WTC11 (cell line): ENCODE results near the gene TNRC18. TPM values are rescaled to one million over a fixed set of nuclear protein-coding genes. Genes with fewer than 3 reads are reported as not detected.

ENCODE experiments used
- ATAC-seq: fragments of 200-7000 bp; cut with Tn5 transposase; 2 replicates; pipeline ENCODE4 v1.10.0; 2021; ENCODE audit warnings: mild to moderate bottlenecking, moderate library complexity
- CTCF ChIA-PET: fragments of 300-600 bp; sonication (Branson Sonifier 250); formaldehyde crosslinking; loops from one replicate; lab custom pipeline; 2021; ENCODE audit warnings: antibody characterized with exemption; lab: Charles Lee
- POLR2A ChIA-PET: fragments of 350-600 bp; sonication (Branson Sonifier 250); formaldehyde crosslinking; loops from one replicate; lab custom pipeline; 2021; ENCODE audit warnings: antibody characterized with exemption; lab: Charles Lee
- DNase-seq: peaks from one replicate; pipeline ENCODE4 v3.0.0; 2021; ENCODE audit warnings: low spot score
- H3K27ac Mint-ChIP-seq: 2 replicates; pipeline ENCODE4 v1.8.0; 2021; ENCODE audit warnings: mixed read lengths
- H3K27me3 Mint-ChIP-seq: 2 replicates; pipeline ENCODE4 v1.8.0; 2021; ENCODE audit warnings: low read depth, mild to moderate bottlenecking, moderate library complexity, mixed read lengths
- H3K36me3 Mint-ChIP-seq: 2 replicates; pipeline ENCODE4 v1.8.0; 2021; ENCODE audit warnings: mixed read lengths
- H3K4me1 Mint-ChIP-seq: 2 replicates; pipeline ENCODE4 v1.8.0; 2022; ENCODE audit warnings: mixed read lengths
- H3K4me3 Mint-ChIP-seq: 2 replicates; pipeline ENCODE4 v1.8.0; 2021; ENCODE audit warnings: mild to moderate bottlenecking, moderate library complexity, mixed read lengths
- H3K9me3 Mint-ChIP-seq: 2 replicates; pipeline ENCODE4 v1.8.0; 2021; ENCODE audit warnings: mixed read lengths
- ATF2 ChIP-seq: sonication (generic); formaldehyde crosslinking; IDR thresholded peaks from 2 replicates; pipeline ENCODE4 v1.8.1; 2022; ENCODE audit warnings: low read depth, missing genetic modification reagents, borderline replicate concordance
- CDX4 ChIP-seq: fragments of 250-450 bp; sonication (Bioruptor Pico); IDR thresholded peaks from 2 replicates; pipeline ENCODE4 v1.9.0; 2021; ENCODE audit warnings: moderate library complexity, mild to moderate bottlenecking, inconsistent platforms, borderline replicate concordance
- CREM ChIP-seq: sonication (generic); formaldehyde crosslinking; IDR thresholded peaks from 2 replicates; pipeline ENCODE4 v1.8.1; 2022; ENCODE audit warnings: mild to moderate bottlenecking, missing genetic modification reagents, moderate library complexity
- E2F1 ChIP-seq: sonication (generic); formaldehyde crosslinking; IDR thresholded peaks from 2 replicates; pipeline ENCODE4 v1.8.0; 2022; ENCODE audit warnings: mild to moderate bottlenecking, missing genetic modification reagents
- E2F5 ChIP-seq: sonication (generic); formaldehyde crosslinking; IDR thresholded peaks from 2 replicates; pipeline ENCODE4 v1.8.1; 2022; ENCODE audit warnings: mild to moderate bottlenecking, moderate library complexity, missing genetic modification reagents
- ELF4 ChIP-seq: sonication (generic); formaldehyde crosslinking; IDR thresholded peaks from 2 replicates; pipeline ENCODE4 v1.8.1; 2022; ENCODE audit warnings: low read depth, mild to moderate bottlenecking, moderate library complexity, missing genetic modification reagents
- ETV6 ChIP-seq: sonication (generic); formaldehyde crosslinking; IDR thresholded peaks from 2 replicates; pipeline ENCODE4 v1.8.1; 2022; ENCODE audit warnings: mild to moderate bottlenecking, missing genetic modification reagents
- FOXJ3 ChIP-seq: sonication (generic); formaldehyde crosslinking; IDR thresholded peaks from 2 replicates; pipeline ENCODE4 v1.9.0; 2021; ENCODE audit warnings: missing genetic modification reagents, mild to moderate bottlenecking, borderline replicate concordance
- GTF2I ChIP-seq: fragments of 250-450 bp; sonication (Bioruptor Pico); conservative IDR thresholded peaks from 2 replicates; pipeline ENCODE4 v1.4.0; 2021; ENCODE audit warnings: mild to moderate bottlenecking
- HMGXB4 ChIP-seq: sonication (generic); formaldehyde crosslinking; IDR thresholded peaks from 2 replicates; pipeline ENCODE4 v1.8.1; 2023; ENCODE audit warnings: mild to moderate bottlenecking, moderate library complexity, missing genetic modification reagents
- KAT7 ChIP-seq: sonication (generic); formaldehyde crosslinking; IDR thresholded peaks from 2 replicates; pipeline ENCODE4 v1.8.1; 2023; ENCODE audit warnings: missing genetic modification reagents, mild to moderate bottlenecking, borderline replicate concordance
- NFYB ChIP-seq: sonication (generic); formaldehyde crosslinking; conservative IDR thresholded peaks from 2 replicates; pipeline ENCODE4 v1.8.0; 2022; ENCODE audit warnings: low read depth, missing genetic modification reagents
- NR2C2 ChIP-seq: sonication (generic); formaldehyde crosslinking; IDR thresholded peaks from 2 replicates; pipeline ENCODE4 v1.8.0; 2022; ENCODE audit warnings: mild to moderate bottlenecking, missing genetic modification reagents
- PRRX2 ChIP-seq: fragments of 250-450 bp; sonication (Bioruptor Pico); IDR thresholded peaks from 2 replicates; pipeline ENCODE4 v1.8.0; 2021; ENCODE audit warnings: mild to moderate bottlenecking
- TP53 ChIP-seq: sonication (generic); formaldehyde crosslinking; IDR thresholded peaks from 2 replicates; pipeline ENCODE4 v1.8.1; 2023; ENCODE audit warnings: mild to moderate bottlenecking, missing genetic modification reagents
- ZBTB21 ChIP-seq: sonication (generic); formaldehyde crosslinking; IDR thresholded peaks from 2 replicates; pipeline ENCODE4 v1.8.1; 2023; ENCODE audit warnings: mild to moderate bottlenecking, missing genetic modification reagents, borderline replicate concordance
- ZMAT4 ChIP-seq: fragments of 250-450 bp; sonication (Bioruptor Pico); IDR thresholded peaks from 2 replicates; pipeline ENCODE4 v1.9.0; 2021; ENCODE audit warnings: mild to moderate bottlenecking
- ZNF532 ChIP-seq: fragments of 250-450 bp; sonication (Bioruptor Pico); IDR thresholded peaks from 2 replicates; pipeline ENCODE4 v1.9.0; 2021; ENCODE audit warnings: mild to moderate bottlenecking, borderline replicate concordance
- total RNA-seq: library from RNA; stranded (reverse); gene quantifications from 3 replicates; pipeline ENCODE4 v1.2.3, GENCODE V29; 2021
- TF ChIP-seq, protein P1 (sequence below): sonication (generic); formaldehyde crosslinking; IDR thresholded peaks from 2 replicates; pipeline ENCODE4 v1.8.1; 2022; ENCODE audit warnings: missing genetic modification reagents, borderline replicate concordance
- TF ChIP-seq, protein P2 (sequence below): sonication (generic); formaldehyde crosslinking; IDR thresholded peaks from 2 replicates; pipeline ENCODE4 v1.8.0; 2022; ENCODE audit warnings: mild to moderate bottlenecking, missing genetic modification reagents
- TF ChIP-seq, protein P3 (sequence below): sonication (generic); formaldehyde crosslinking; conservative IDR thresholded peaks from 2 replicates; pipeline ENCODE4 v1.8.1; 2022; ENCODE audit warnings: mild to moderate bottlenecking, missing genetic modification reagents

TNRC18 gene
- total RNA-seq, 1 experiment from 2014 or later: 55.0 TPM

- H3K4me3 Mint-ChIP-seq: no peak overlapping the region
- DNase-seq (no peak), ATAC-seq (no peak)
- H3K27me3 Mint-ChIP-seq: peaks cover 69% of the 10 kb centered on the region
- ChIA-PET POLR2A (no interaction called here), CTCF (interaction anchor here (0.9 to 1.2 kb wide), 4 partner anchors 12 to 191 kb away, joined by 3 to 4 read pairs (median 4); no protein-coding TSS in a partner anchor)
- no peak overlapping the region for H3K27ac Mint-ChIP-seq
- no peak for TF ChIP-seq ETV6 (CRISPR knock-in tag)
- TF ChIP-seq, protein P1, sequence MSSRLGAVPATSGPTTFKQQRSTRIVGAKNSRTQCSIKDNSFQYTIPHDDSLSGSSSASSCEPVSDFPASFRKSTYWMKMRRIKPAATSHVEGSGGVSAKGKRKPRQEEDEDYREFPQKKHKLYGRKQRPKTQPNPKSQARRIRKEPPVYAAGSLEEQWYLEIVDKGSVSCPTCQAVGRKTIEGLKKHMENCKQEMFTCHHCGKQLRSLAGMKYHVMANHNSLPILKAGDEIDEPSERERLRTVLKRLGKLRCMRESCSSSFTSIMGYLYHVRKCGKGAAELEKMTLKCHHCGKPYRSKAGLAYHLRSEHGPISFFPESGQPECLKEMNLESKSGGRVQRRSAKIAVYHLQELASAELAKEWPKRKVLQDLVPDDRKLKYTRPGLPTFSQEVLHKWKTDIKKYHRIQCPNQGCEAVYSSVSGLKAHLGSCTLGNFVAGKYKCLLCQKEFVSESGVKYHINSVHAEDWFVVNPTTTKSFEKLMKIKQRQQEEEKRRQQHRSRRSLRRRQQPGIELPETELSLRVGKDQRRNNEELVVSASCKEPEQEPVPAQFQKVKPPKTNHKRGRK (CRISPR knock-in tag): no peak
- TF ChIP-seq, protein P2, sequence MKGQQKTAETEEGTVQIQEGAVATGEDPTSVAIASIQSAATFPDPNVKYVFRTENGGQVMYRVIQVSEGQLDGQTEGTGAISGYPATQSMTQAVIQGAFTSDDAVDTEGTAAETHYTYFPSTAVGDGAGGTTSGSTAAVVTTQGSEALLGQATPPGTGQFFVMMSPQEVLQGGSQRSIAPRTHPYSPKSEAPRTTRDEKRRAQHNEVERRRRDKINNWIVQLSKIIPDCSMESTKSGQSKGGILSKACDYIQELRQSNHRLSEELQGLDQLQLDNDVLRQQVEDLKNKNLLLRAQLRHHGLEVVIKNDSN: no peak
- no peak for TF ChIP-seq HMGXB4 (CRISPR knock-in tag)
- no peak for TF ChIP-seq CDX4
- no peak for TF ChIP-seq GTF2I (CRISPR knock-in tag)
- no peak for TF ChIP-seq NFYB (CRISPR knock-in tag)
- no peak for TF ChIP-seq ZBTB21 (CRISPR knock-in tag)
- no peak for TF ChIP-seq ATF2 (CRISPR knock-in tag)
- no peak for TF ChIP-seq FOXJ3
- TF ChIP-seq PRRX2: no peak
- TF ChIP-seq NR2C2 (CRISPR knock-in tag): no peak
- no peak for TF ChIP-seq E2F5 (CRISPR knock-in tag)
- TF ChIP-seq ZMAT4 (CRISPR knock-in tag): no peak
- H3K4me1 Mint-ChIP-seq: peaks cover 18% of the 10 kb centered on the region
- peaks cover 16% of the 10 kb centered on the region for H3K36me3 Mint-ChIP-seq
- peaks cover 9% of the 10 kb centered on the region for H3K9me3 Mint-ChIP-seq
These were observed 8.0 kb upstream of the TNRC18 start for GRCh38 chr7:5431560-5432015.

GRCh38 chr7:5430612-5430947, 6.9 kb upstream of the TNRC18 start:
- peaks cover 12% of the 10 kb centered on the region for H3K36me3 Mint-ChIP-seq
- TF ChIP-seq TP53 (CRISPR knock-in tag): no peak
- no peak for TF ChIP-seq E2F1 (CRISPR knock-in tag)
- no peak for TF ChIP-seq CDX4
- TF ChIP-seq ELF4: no peak
- TF ChIP-seq KAT7 (CRISPR knock-in tag): no peak
- TF ChIP-seq CREM (CRISPR knock-in tag): no peak
- TF ChIP-seq ZNF532: no peak
- TF ChIP-seq, protein P3, sequence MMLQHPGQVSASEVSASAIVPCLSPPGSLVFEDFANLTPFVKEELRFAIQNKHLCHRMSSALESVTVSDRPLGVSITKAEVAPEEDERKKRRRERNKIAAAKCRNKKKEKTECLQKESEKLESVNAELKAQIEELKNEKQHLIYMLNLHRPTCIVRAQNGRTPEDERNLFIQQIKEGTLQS (CRISPR knock-in tag): no peak
- DNase-seq: no peak
- no peak overlapping the region for H3K27ac Mint-ChIP-seq
- H3K9me3 Mint-ChIP-seq: peaks cover 9% of the 10 kb centered on the region
- peaks cover 18% of the 10 kb centered on the region for H3K4me1 Mint-ChIP-seq
- H3K4me3 Mint-ChIP-seq: no peak overlapping the region
- peaks cover 69% of the 10 kb centered on the region for H3K27me3 Mint-ChIP-seq
- no peak for ATAC-seq
- CTCF ChIA-PET: interaction anchor here (0.9 to 1.2 kb wide), 4 partner anchors 11 to 190 kb away, joined by 3 to 4 read pairs (median 4); no protein-coding TSS in a partner anchor
- POLR2A ChIA-PET: interaction anchor here (0.6 to 0.7 kb wide), 2 partner anchors 281 to 584 kb away, joined by 3 to 4 read pairs; no protein-coding TSS in a partner anchor
